GM12873 (cell line): ENCODE results near the gene NOTO.

Experiments
- TF ChIP-seq, protein P1 (sequence below): IDR thresholded peaks from 2 replicates; pipeline ENCODE4 v1.5.1; 2012; ENCODE audit warnings: low read depth, mild to moderate bottlenecking, moderate library complexity, low read length, control low read depth; ENCODE audit not compliant: insufficient read depth; ENCODE audit errors: missing control alignments

Gene NOTO

DNA sequence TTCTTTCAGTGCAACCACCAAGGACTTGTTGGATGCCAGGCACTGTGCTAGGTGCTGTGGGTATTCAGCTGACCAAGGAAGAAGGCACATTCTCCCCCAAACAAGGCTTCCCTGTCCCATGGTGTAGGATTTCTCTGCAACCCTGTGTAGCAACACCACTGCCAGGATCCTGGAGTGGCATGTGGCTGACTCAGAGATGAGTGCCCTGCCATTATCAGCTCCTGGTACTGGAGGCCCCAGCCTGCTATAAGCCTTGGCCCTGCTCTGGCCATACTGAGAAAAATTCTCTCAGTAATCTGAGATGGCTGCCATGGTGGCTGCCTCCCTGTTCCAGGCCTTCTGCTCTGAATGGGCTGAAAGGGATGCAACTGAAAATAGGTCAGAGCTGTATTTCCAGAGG lies 15.9 kb downstream of the NOTO start:
- TF ChIP-seq, protein P1, sequence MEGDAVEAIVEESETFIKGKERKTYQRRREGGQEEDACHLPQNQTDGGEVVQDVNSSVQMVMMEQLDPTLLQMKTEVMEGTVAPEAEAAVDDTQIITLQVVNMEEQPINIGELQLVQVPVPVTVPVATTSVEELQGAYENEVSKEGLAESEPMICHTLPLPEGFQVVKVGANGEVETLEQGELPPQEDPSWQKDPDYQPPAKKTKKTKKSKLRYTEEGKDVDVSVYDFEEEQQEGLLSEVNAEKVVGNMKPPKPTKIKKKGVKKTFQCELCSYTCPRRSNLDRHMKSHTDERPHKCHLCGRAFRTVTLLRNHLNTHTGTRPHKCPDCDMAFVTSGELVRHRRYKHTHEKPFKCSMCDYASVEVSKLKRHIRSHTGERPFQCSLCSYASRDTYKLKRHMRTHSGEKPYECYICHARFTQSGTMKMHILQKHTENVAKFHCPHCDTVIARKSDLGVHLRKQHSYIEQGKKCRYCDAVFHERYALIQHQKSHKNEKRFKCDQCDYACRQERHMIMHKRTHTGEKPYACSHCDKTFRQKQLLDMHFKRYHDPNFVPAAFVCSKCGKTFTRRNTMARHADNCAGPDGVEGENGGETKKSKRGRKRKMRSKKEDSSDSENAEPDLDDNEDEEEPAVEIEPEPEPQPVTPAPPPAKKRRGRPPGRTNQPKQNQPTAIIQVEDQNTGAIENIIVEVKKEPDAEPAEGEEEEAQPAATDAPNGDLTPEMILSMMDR = no peak

DNA sequence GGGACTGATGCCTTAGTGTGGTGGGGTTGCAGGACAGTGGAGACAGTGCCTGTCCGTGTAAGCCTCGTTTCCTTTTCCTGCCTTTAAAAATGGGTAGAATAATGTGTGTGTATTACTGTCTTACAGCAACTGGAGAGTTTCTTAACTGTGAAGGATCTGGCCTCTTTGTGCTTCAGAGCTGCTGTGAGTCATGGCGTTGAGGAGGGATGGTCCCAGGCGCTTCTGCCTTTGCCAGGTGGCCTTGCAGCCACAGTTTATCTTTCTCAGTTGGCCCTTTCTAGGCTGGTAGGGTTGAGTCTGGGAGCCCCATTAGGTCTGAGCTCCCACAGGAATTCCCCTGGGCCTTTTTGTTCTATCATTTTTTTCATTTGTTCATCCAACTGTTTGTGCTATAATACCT lies 21.4 kb downstream of the NOTO start:
- TF ChIP-seq, protein P1 = no peak

DNA sequence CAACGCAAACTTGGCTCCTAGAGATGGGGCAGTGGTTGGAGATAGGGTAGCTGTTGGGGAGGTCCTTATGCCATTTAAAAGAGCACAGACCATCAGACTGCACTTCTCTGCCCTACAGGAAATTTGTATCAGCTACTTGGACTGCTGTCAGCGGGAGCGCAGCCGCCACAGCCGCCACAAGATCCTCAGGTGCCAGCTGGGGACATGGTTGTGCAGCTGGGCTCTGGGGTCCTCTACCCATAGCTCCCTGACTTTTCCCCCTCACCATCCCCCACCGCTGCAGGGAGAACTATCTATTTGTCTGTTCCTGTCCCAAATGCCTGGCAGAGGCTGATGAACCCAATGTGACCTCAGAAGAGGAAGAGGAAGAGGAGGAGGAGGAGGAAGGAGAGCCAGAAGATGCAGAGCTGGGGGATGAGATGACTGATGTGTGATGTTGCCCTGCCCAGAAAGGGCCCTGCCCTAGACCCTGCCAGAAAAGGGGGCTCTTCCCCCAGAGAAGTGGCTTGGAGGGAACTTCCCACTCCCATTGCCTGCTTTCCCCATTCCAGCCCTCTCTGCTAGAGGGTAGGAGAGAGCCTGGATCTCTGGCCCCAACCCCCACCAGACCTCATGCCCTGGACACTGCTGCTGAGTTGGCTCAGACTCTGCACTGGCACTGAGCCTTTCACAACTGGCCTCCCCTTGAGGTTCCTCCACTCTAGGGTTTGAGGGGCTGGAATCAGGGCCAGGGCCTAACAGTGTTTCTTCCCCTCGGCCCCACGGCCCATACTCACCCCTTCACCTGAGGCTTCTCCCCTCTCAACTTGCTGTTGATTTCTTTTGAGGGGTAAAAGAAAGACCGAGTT lies 23.4 kb downstream of the NOTO start:
- TF ChIP-seq, protein P1 = no peak

DNA sequence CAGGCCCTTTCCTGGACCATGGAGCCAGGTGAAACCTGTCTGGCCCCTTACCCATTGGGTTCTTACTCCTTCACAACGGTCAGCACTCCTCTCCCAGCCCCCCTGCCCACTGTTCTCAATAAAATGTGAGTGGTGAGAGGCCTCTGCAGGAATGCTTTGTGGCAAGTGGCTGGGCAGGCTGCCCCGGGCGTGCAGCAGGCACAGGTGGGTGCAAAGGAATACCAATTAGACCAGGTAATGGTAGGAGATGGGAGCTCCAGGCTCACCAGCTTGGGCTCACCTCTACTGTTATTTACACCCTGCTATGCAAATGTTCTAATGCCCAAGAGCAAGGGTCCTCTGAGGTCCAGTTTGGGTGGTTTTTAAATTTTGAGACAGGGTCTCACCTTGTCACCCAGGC lies 24.7 kb downstream of the NOTO start:
- TF ChIP-seq, protein P1 = no peak

DNA sequence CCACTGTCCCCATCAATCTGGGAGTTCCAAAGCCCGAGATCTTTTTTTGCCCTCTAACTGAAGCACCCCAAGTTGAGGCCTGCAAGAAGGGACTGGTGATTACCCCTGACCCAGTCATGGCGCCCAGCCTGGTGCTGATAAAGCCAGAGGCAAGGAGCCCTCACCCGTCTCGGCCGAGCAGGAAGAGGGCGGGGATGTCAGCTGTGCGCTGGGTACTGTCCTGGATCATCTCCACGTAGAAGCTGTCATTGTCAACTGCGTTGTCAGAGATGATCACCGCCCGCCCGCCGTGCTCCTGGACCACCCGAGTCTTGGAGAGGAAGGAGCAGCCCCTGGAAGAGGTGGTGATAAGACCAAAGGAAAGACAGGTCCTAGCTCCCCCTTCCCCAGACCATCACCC lies 26.3 kb downstream of the NOTO start:
- TF ChIP-seq, protein P1 = no peak

DNA sequence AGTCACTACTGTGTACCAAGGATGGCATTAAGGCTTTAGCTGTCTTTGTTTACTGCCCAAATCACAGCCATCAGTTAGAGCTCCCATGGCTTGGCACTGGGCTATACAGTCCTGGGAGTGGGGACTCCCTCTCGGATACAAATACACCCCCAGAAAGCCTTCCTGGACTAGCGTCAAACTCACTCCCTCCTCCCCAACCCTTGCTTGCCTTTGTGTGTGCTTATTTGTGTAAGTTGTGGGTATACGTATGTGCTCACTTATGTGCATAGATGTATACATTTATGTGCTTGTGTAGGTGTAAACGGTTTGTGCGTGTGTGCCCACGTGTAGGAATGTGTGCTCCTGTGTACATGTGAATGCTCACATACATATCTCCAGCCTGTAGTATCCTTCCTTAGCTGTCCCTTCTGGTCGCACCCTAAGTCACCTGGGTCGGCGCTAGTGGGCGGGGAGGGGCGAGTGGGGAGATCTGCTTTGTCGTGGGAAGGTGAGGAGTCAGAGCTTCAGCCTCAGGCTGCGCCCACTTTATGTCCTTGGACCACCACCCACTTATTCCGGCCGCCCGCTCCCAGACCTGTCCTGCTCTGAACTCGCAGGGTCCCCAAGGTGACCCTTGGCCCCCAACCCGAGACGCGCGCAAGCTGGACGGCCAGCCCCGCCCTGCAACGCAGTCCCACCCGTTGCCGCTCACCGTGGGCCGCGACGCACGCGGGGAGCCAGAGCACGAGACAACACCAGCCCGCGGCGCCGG lies 30.2 kb downstream of the NOTO start:
- TF ChIP-seq, protein P1 = peak; percentile 26

DNA sequence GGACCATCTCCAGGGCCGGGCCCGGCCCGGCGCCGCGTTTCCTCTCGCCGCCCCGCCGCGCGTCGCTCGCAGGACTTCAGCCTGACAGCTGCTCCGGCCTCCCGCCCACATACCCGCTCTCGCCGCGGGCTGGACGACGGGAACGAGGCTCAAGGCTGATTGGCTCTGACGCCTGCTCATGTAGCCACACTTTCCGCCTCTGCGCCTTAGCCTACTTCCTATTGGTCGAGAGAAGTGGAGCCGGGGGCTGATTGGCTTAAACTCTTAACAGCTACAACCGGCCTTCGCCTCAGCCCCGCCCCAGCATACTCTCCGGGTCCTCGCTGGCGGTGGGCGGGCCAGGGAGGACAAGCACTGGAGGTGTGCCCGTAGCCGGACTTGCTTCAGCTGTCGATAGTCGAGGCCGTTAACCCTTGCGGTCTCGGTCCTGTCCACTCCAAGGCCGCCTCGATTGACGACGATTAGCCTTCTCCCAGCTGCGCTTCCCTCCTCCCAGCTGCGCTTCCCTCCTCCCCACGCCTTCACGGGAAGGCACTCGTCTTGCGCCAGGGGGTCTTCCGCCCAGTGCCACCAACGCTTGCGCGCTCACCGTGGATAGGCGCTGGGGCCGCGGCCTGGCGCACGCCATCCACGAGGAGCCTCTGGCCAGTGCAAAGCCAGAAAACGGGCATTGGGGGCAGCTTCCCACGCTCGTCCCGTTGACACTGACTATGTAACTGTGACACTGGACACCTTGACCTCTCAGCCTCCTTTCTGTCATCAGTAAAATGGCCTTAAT lies 31.0 kb downstream of the NOTO start, which contains the start of gene PRADC1:
Gene PRADC1 (minus strand): TSS at position 86 of the 778 bp plus-strand sequence. CDS start 79 bp downstream, at position 7.
- TF ChIP-seq, protein P1 = no peak
